Endothelial cell of umbilical vein (primary cell): ENCODE measurements around the gene RAI1. TPM values are rescaled to one million over a fixed set of nuclear protein-coding genes. Genes with fewer than 3 reads are reported as not detected.
A peak's percentile ranks its signal among the peaks of the same experiment; 100 is the strongest.

Source experiments
- BruUV-seq: library from RNA; stranded (reverse); fragments of 400-500 nt; replicated peaks from 2 replicates; lab custom pipeline; 2021; lab: Mats Ljungman, UMichigan
- CTCF ChIA-PET: fragments of 300-600, 350-600 bp; sonication (Branson Sonifier 250); formaldehyde crosslinking; loops from one replicate; lab custom pipeline; 2021; ENCODE audit warnings: antibody characterized with exemption, inconsistent platforms; lab: Charles Lee
- POLR2A ChIA-PET: fragments of 300-600, 350-600 bp; sonication (Branson Sonifier 250); formaldehyde crosslinking; loops from one replicate; lab custom pipeline; 2021; ENCODE audit warnings: antibody characterized with exemption, inconsistent platforms; lab: Charles Lee
- DNase-seq: peaks from one replicate; pipeline ENCODE4 v3.0.0-alpha.2; 2011; ENCODE audit warnings: low read depth, low spot score
- FAIRE-seq: peaks from 2 replicates; lab custom pipeline; 2011; peaks lifted over from hg19 to GRCh38; lab: Jason Lieb, UNC
- H2AFZ ChIP-seq: 2 replicates; pipeline ENCODE4 v1.6.0; 2012; ENCODE audit warnings: low read depth, low read length, control low read depth, inconsistent platforms
- H3K27ac ChIP-seq: 2 replicates; pipeline ENCODE4 v1.5.1; 2011; ENCODE audit warnings: low read depth, mild to moderate bottlenecking, control low read depth, low read length, moderate library complexity; ENCODE audit not compliant: insufficient read depth
- H3K27me3 ChIP-seq, 2 experiments: 2 replicates each; pipeline versions ENCODE4 v1.6.0 to v1.6.1; 2011; ENCODE audit warnings: low read length in 2 of 2, mixed read lengths in 1 of 2; ENCODE audit not compliant: control insufficient read depth in 2 of 2, insufficient read depth in 2 of 2
- H3K36me3 ChIP-seq, 2 experiments: 2 replicates in 1 of 2; 3 replicates in 1 of 2; pipeline ENCODE4 v1.5.1; 2011; ENCODE audit warnings: low read length in 2 of 2, mild to moderate bottlenecking in 1 of 2, moderate library complexity in 1 of 2; ENCODE audit not compliant: control insufficient read depth in 2 of 2, insufficient read depth in 2 of 2; ENCODE audit errors: extremely low read depth in 1 of 2
- H3K4me1 ChIP-seq: 3 replicates; pipeline ENCODE4 v1.5.1; 2011; ENCODE audit warnings: mild to moderate bottlenecking, low read length; ENCODE audit not compliant: control insufficient read depth, insufficient read depth; ENCODE audit errors: extremely low read depth
- H3K4me2 ChIP-seq: 2 replicates; pipeline ENCODE4 v1.6.1; 2011; ENCODE audit warnings: low read length, control low read depth, mixed read lengths; ENCODE audit not compliant: insufficient read depth
- H3K4me3 ChIP-seq, 3 experiments: fragments of 200-600 bp in 1 of 3; sonication (generic), shearing (Covaris generic) in 1 of 3; replicated peaks in 1 of 3; 2 replicates each; pipeline ENCODE4 v1.5.1; 2011 to 2016; ENCODE audit warnings: control low read depth in 3 of 3, low read length in 3 of 3, mild to moderate bottlenecking in 2 of 3, inconsistent platforms in 1 of 3, low read depth in 1 of 3, moderate library complexity in 1 of 3; ENCODE audit not compliant: insufficient read depth in 1 of 3
- H3K79me2 ChIP-seq: 2 replicates; pipeline ENCODE4 v1.6.0; 2012; ENCODE audit warnings: low read length, inconsistent platforms; ENCODE audit not compliant: control insufficient read depth, insufficient read depth
- H3K9ac ChIP-seq: replicated peaks from 2 replicates; pipeline ENCODE3; 2011; ENCODE audit warnings: low read length, control low read depth; ENCODE audit not compliant: insufficient read depth; ENCODE audit errors: extremely low read depth
- H3K9me1 ChIP-seq: replicated peaks from 3 replicates; pipeline ENCODE4 v1.6.0; 2011; ENCODE audit warnings: mild to moderate bottlenecking, low read length; ENCODE audit not compliant: control insufficient read depth, insufficient read depth; ENCODE audit errors: extremely low read depth
- H3K9me3 ChIP-seq: replicated peaks from 2 replicates; pipeline ENCODE4 v1.5.1; 2012; ENCODE audit warnings: low read length, inconsistent platforms; ENCODE audit not compliant: control insufficient read depth, insufficient read depth
- H4K20me1 ChIP-seq: replicated peaks from 2 replicates; pipeline ENCODE3; 2011; ENCODE audit warnings: mild to moderate bottlenecking, low read length; ENCODE audit not compliant: control insufficient read depth, insufficient read depth; ENCODE audit errors: extremely low read depth
- CTCF ChIP-seq, 2 donors: IDR thresholded peaks; 1 replicate in 1 of 2; 2 replicates in 1 of 2; pipeline ENCODE4 v1.5.1; 2011; ENCODE audit warnings: low read length in 2 of 2, mild to moderate bottlenecking in 2 of 2, moderate library complexity in 2 of 2, control low read depth in 1 of 2, inconsistent platforms in 1 of 2, low read depth in 1 of 2; ENCODE audit not compliant: insufficient read depth in 1 of 2; ENCODE audit errors: extremely low read depth in 1 of 2
- EZH2 ChIP-seq: IDR thresholded peaks from 2 replicates; pipeline ENCODE4 v1.6.1; 2012; ENCODE audit warnings: borderline replicate concordance, low read depth, mild to moderate bottlenecking, moderate library complexity, low read length, inconsistent platforms; ENCODE audit not compliant: severe bottlenecking
- FOS ChIP-seq: IDR thresholded peaks from 2 replicates; pipeline ENCODE4 v1.6.1; 2011; ENCODE audit warnings: mild to moderate bottlenecking, low read length, moderate library complexity, borderline replicate concordance; ENCODE audit not compliant: insufficient read depth
- GATA2 ChIP-seq: IDR thresholded peaks from 2 replicates; pipeline ENCODE4 v1.7.0; 2011; ENCODE audit warnings: low read depth, mild to moderate bottlenecking, moderate library complexity, mixed read lengths, low read length; ENCODE audit not compliant: insufficient read length, insufficient read depth
- JUN ChIP-seq: IDR thresholded peaks from 2 replicates; pipeline ENCODE4 v1.6.1; 2011; ENCODE audit warnings: borderline replicate concordance, low read depth; ENCODE audit not compliant: insufficient read length, insufficient read depth
- MAX ChIP-seq: IDR thresholded peaks from 2 replicates; pipeline ENCODE4 v1.6.1; 2011; ENCODE audit not compliant: insufficient read depth, insufficient read length
- MYC ChIP-seq: IDR thresholded peaks from one replicate; pipeline ENCODE4 v1.6.1; 2011; ENCODE audit warnings: mild to moderate bottlenecking, low read depth, low read length
- POLR2A ChIP-seq: IDR thresholded peaks from 2 replicates; pipeline ENCODE4 v1.6.1; 2012; ENCODE audit warnings: low read depth, mild to moderate bottlenecking, control low read depth, low read length
- POLR2AphosphoS5 ChIP-seq: IDR thresholded peaks from 2 replicates; pipeline ENCODE4 v1.6.1; 2012; ENCODE audit warnings: low read depth, mild to moderate bottlenecking, control low read depth, low read length, moderate library complexity; ENCODE audit not compliant: insufficient read depth
- dilution Hi-C: fragments of 300-500 bp; cut with MboI; formaldehyde crosslinking; loops from one replicate; pipeline ENCODE4 v1.15.0; 2019; ENCODE audit warnings: low sequenced_read_pairs; ENCODE audit not compliant: extremely low pct_ligation_motif_present
- intact Hi-C: fragments of 100-400 bp; cut with micrococcal nuclease; formaldehyde crosslinking; loops from one replicate; pipeline ENCODE4 v1.10.0; 2022
- polyA plus RNA-seq, 4 experiments: library from polyadenylated mRNA; depleted of rRNA in 3 of 4; stranded (reverse) in 3 of 4; unstranded in 1 of 4; fragments of >200 nt; gene quantifications; 2 replicates each; pipeline versions ENCODE4 v1.2.1 to v1.2.3, GENCODE V29; 2011 to 2012; ENCODE audit warnings: missing spikeins in 1 of 4
- total RNA-seq: library from RNA; stranded (reverse); gene quantifications from 2 replicates; pipeline ENCODE4 v1.2.3, GENCODE V29; 2021

RAI1 gene
- total and polyA plus RNA-seq, 2 donors (not counting 3 experiments of a cell fraction or from before 2014, with no cell fraction given) = 7.8 to 43.3 TPM

DNA sequence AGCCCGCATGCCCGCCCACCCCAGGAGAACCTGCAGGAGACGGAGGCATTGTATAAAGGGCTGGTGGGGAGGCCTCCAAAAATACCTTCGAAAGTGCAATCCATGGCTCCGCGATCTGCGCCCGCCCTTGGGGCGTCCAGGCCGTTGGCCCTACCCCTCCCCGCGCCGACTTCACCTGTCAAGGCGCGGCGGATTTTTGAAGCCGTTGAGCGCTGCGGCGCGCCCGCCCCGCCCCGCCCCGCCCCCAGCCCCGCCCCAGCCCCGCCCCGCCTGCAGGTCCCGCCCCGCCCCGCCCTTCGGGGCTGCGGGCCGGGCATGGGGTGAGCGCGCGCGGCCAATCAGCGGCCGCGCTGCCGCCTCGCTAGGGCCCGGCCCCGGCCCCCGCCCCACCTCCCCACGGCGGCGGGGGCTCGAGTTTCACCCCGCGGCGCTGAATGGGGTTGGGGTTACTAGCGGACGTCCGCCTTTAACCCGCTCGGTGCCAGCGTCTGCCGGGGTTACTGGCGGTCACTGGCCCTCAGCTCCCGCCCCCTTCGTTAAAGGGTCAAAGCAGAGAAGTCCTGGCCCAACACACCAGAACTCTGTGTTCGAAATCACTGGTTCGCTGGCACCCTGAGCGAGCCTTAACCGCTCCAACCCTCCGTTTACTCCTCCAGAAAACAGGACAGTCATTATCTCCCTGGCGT, 142.3 kb downstream of the RAI1 start:
- H3K9me3 ChIP-seq = no peaks in the 10 kb centered on the region
- ChIA-PET POLR2A (no interaction called here), CTCF (interaction anchor here (0.7 to 1.0 kb wide), 4 partner anchors 10 to 53 kb away, joined by 3 to 4 read pairs (median 4); no protein-coding TSS in a partner anchor)
- peak overlapping the region; percentile 53 for H3K27ac ChIP-seq
- H3K9ac ChIP-seq = peak overlapping the region; percentile 15
- BruUV-seq = no TSS peak
- peaks cover 61% of the 10 kb centered on the region for H3K79me2 ChIP-seq
- peak; percentile 83 for FAIRE-seq
- no peaks in the 10 kb centered on the region for H3K27me3 ChIP-seq
- peaks cover 6% of the 10 kb centered on the region in 2 experiments for H3K36me3 ChIP-seq
- H3K9me1 ChIP-seq = no peaks in the 10 kb centered on the region
- H3K4me1 ChIP-seq = peaks cover 34% of the 10 kb centered on the region
- DNase-seq = peak; percentile 68
- no peaks in the 10 kb centered on the region for H4K20me1 ChIP-seq
- H3K4me2 ChIP-seq = peak overlapping the region; percentile 33
- no peak for TF ChIP-seq MAX
- TF ChIP-seq EZH2 = no peak
- no peak for TF ChIP-seq CTCF (IDR thresholded peaks at IDR 0.05; ENCODE audit: extremely low read depth in 1 of 2, insufficient read depth in 1 of 2, low read depth in 1 of 2, low read length in 2 of 2)
- TF ChIP-seq POLR2AphosphoS5 = no peak
- TF ChIP-seq JUN = no peak
- TF ChIP-seq POLR2A = no peak
- TF ChIP-seq FOS = no peak
- no peak for TF ChIP-seq MYC
- no peak for TF ChIP-seq GATA2
- H2AFZ ChIP-seq = peak overlapping the region; percentile 5
- intact Hi-C loops = loop anchor here (1.0 kb wide), 1 partner anchor 13 kb away; the partner anchor contains the start of gene SREBF1
- dilution Hi-C loops = no loop called here
- H3K4me3 ChIP-seq = peak overlapping the region in 1 of 3 experiments; percentile 22
